ENCODE results near the gene F10.

The F10 gene

DNA sequence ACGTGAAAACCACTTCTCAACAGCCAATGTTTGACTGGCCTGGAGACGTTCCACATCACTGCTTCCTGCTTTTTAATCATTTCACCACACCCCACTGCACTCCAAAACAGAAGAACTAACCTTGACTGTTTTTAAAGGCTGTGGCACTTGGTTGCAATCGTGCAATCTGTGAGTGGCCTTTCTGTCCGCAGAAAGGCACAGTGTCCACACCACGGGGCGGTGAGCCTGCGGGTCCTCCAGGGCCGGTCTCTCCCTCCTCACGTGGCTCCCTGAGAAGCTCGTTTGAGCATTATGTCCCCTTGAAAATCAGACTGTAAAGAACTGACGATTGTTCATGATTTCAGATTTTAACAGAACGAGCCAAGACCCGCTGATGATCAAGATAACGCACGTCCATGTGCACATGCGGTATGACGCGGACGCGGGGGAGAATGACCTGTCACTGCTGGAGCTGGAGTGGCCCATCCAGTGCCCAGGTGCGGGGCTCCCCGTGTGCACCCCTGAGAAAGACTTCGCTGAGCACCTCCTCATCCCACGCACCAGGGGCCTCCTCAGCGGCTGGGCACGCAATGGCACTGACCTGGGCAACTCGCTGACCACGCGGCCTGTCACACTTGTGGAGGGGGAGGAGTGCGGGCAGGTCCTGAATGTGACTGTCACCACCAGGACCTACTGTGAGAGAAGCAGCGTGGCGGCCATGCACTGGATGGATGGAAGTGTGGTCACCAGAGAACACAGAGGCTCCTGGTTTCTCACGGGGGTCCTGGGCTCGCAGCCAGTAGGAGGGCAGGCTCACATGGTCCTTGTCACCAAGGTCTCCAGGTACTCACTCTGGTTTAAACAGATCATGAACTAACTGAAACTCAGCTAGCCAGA lies 48.9 kb downstream of the F10 start:
- DNase-seq (ENCODE audit: low read depth), result no peak

DNA sequence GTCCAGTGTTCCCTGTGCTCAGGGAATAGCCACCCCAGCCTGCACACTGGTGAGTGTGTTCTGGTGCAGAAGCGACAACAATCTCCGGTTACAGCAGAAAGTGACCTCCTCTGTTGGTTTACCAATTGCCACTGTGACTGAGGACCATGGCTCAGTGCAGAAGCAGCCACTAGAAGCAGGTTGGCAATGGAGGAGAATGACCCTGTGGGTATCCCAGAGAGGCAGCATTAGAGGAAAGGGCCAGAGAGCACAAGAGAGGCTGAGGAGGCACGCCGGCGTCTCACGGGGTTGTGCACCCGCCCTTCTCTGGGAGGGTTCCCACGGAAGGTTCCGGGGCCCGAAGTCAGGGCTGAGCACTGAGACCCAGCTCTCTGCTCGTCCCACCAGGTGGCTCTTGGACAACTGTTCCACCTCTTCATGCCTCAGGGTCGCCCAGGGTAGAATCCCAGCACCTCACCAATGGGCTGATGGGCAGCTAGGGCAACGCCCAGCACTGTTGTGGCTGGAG lies 49.9 kb downstream of the F10 start:
- no peak for DNase-seq (ENCODE audit: low read depth)

DNA sequence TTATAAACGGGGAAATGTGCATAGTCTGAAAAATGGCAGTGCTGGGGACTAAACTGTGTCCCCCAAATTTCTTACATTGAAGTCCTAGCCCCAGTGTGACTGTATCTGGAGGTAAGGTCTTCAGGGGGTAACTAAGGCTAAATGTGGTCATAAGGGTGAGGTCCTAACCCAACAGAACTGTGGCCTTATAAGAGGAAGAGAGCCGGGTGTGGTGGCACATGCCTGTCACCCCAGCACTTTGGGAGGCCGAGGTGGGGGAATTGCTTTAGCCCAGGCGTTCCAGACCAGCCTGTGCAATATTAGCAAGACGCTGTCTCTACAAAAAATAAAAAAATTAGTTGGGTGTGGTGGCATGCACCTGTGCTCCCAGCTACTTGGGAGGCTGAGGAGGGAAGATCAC lies 53.7 kb downstream of the F10 start:
- DNase-seq (ENCODE audit: low read depth), result no peak

DNA sequence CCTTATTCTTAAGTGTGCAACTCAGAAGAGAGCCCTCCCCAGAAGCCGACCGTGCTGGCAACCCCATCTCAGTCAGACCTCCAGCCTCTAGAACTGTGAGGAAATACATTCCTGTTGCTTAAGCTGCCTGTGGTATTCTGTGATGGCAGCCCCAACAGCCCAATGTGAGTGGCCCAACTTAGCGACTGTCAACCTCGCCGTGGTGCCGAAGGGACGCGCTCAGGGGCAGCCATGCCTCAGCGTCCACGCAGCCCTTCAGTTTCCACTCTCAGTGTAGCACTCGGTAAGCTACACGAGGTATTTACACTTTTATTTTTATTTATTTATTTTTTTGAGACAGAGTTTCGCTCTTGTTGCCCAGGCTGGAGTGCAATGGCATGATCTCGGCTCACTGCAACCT lies 54.2 kb downstream of the F10 start:
- no peak for DNase-seq (ENCODE audit: low read depth)

DNA sequence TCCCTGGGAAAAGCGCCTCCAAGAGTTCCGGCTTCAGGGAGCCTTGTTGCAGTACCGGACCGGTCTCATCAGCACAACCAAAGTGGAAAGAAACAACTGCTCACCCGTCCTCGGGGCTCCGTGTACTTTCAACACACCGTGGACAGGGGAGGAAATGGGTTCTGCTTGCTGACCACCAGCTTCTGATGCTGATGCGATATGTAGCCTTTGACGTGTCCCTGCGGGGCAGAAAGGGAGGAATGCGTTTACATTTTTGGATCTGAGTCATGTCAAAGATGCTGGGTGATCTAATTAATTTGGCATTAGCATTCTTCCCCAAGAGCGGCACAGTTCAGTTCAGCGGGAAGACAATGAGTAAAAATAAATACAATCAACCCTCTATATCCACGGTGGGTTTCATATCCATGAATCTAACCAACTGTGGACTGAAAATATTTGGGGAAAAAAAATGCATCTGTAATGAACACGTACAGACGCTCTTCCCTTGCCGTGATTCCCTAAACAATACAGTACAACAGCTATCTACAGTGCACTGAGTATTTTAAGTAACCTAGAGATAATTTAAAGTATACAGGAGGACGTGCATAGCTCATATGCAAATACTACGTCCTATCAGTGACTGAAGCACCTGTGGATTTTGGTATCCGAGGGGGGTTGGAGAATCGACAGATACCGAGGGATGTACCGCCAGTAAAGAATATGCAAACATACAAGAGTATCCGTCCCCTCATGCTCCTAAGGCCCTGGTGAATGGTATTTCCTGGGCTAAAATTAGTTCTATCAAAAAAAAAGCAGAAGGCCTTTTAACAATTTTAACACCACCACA lies 55.7 kb downstream of the F10 start:
- DNase-seq (ENCODE audit: low read depth), result no peak

DNA sequence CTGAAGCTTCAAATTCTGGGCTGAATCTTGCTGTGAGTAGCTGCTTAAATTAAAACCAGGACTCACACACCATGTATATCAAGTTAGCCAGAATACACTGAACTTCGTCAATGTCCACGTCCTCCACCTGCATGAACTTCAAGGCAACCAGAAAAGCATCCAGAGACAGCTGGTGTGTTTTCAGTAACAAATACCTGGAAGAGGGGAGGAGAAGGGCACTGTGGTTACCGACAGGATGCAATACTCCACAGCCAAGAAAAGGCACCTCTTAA lies 56.2 kb downstream of the F10 start:
- DNase-seq (ENCODE audit: low read depth), result no peak

DNA sequence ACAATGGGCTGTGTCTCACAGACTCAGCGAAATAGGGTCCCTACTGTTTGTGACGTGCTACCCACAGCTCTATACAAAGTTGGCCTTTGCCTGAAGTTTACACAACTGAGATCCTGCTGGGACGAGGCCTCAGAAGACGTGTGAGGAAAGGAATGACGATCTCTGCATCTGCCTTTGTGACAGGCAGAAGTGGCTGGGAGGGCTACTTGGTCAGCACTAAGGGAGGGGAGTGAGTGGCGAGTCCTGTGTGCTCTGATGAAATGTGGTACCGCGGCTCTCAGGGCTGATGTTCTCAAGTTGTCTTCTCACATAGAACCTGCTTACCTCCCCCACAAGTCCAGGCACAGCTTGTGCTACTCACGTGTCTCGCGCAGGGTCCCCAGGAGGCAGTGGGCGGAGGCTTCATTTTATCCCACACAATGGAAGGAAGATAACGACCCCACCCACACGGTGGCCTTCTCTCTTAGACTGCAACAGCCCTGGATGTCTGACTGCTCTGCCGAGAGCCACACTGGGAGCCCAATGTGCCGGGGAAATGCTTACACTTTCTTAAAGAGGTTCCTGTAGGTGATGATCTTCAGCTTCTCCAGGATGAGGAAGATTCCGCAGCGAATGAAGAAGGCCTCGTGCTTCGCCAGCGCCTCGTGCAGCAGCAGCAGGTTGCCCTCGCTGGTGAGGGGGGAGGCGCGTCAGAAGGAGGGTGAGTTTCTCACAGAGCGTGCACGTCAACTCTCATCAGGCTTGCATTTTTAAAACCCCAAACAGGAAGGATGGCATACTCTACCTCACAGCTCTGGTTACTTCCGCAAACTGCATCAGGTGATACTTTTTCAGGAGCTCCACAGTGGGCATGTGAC lies 57.0 kb downstream of the F10 start:
- DNase-seq (ENCODE audit: low read depth), result no peak

DNA sequence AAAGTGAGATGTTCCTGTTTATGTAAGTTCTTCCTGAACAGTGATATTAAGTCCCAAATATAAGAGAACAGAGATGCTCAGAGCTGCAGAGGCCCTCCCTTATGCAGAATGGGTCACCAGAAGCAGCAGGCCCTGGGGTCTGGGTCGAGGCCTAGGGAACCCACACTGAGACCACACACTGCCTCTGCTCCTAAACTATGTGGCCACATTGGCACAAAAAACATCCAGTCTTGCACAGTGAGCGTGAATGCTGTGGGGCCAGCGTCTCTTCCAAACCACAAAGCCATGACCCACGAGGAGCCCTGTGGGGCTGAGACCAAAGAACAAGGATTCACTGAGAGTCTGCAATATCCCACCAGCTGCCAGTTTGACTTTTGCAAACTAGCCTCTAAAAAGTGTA lies 59.4 kb downstream of the F10 start:
- DNase-seq (ENCODE audit: low read depth), result no peak

DNA sequence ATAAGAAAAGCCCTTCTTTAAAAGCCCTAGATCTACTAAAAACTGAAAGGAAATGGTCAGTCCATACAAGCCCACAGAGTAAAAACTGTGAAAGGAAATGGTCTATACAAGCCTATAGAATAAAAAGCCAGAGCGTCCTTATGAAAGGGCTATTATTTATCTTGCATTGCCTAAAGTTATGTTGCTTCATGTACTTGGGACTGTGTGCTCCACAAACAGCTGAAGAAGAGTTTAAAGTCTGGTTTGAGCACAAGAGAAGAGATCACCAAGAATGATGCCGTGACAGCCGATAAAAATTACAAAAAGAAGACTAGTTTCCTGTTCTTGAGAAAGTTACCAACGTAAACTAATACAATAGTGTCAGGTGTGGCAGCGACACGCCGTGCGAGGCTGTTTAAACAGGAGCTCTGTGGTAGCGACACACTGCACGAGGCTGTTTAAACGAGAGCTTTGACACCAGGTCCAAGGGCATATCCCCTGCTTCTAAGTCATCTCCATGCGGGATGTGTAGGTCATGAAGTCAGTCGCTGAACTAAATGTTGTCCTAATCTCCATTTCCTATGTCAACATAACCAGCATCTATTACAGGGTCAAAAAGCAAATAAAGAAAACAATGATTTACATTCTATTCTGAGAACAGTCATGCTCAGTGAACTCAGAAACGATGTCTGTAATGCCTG lies 61.0 kb downstream of the F10 start:
- DNase-seq (ENCODE audit: low read depth), result no peak

DNA sequence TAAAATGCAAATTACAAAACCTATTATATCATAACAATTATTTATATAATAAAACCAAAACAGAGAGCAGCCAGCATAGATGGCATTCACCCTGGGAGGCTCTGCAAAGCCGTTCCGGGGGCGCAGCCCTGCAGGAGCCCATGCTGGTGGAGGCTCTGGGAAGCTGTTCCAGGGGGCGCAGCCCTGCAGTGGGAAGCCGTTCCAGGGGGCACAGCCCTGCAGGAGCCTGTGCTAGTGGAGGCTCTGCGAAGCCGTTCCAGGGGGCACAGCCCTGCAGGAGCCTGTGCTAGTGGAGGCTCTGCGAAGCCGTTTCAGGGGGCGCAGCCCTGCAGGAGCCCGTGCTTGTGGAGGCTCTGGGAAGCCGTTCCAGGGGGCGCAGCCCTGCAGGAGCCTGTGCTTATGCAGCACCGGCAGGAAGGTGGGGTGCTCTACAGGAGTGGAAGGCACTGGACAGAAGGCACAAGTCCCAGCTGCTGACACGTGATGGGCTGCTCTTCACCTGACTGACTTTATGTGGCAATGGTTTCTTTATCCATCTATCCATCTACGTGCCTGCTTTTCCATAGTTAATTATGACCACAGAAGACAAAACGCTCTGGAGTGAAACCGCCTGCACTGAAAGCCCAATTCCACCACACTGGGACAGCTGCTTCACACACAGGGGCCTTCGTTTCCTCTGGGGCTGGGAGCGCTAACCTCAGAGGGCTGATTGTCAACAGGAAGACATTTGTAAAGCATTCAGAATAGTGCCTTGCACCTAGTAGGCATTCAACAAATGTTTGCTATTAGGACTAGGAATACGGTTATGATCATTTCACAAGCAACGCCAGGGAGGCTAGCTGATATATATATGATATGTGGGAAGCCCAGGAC lies 62.2 kb downstream of the F10 start:
- no peak for DNase-seq (ENCODE audit: low read depth)

DNA sequence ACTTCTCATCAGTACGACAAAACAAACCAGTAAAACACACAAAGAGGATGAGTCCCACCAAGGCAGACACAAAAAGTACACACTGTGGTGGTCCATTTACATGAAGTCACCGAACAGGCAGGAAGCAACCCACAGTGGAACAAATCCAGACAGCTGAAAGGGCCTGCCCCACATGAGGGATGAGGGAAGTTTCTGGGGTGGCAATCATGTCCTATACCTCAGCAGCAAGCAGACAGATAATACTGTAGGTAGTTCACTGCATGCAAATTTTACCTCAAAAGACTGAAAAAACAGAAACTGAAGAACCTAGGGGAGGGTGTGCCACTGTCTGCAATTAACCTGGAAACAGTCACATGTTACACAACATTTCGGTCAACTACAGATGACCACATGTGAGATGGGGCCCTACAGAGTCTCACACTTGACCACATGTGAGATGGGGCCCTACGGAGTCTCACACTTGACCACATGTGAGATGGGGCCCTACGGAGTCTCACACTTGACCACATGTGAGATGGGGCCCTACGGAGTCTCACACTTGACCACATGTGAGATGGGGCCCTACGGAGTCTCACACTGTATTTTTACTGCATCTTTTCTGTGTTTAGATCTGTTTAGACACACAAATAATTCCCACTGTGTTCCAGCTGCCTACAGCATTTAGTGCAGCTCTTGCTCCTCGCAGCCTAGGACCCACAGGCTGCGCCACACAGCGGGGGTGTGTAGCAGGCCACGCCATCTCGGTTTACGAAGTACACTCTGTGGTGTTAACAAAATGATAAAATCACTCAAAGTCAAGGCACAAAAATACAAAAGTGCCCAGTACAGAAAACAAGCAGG lies 63.7 kb downstream of the F10 start:
- DNase-seq (ENCODE audit: low read depth), result no peak

DNA sequence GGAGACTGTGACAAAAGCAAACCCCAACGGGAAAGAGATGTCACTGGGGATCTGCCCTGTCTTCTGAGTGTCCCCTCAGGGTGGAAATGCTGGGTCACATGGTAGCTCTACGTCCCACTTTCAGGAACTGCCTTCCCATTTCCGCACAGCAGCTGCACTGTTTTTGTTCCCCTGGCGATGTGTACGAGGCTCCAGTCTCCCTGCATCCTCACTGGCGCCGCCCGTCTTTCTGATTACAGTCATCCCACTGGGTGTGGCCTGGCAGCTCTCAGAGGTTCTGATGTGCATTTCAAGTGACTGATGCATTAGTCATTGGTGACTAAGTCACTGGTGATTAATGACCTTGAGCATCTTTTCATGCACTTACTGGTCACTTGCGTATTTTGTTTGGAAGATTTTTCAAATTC lies 64.7 kb downstream of the F10 start:
- DNase-seq (ENCODE audit: low read depth), result no peak

DNA sequence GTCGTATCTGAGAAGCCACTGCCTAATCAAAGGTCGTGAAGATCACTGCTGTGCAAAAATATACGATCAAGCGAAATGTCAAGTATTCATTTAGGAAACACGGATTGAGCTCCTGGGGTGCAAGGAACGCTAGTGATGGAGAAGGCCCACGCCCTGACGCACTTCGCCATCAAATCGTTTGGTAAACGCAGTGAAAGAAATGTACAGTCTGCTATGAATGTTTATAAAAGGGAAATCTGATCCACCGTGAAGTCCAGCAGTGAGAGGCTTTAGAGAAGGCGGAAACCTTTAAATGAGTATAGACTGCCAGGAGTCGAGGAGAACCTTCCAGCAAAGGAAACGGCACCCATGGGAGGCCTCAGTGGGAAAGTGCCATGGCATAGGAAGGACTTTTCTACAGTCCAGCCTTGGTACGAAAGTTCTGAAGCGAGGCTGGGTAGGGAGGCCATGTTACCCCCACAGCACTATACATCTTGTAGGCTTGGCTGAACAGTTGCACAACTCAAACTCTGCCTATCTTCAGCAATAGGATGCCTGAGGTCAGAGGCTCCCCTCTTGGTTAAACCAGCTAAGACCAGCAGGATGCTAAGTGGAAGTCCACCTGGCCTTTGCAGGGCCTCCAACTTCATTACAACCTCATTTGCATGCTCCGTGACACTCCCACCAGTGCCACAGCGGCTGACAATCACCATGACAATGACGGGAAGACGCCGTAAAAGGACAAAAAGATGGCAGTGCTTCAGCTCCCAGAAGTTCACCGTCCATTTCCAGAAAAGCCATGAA lies 65.5 kb downstream of the F10 start:
- no peak for DNase-seq (ENCODE audit: low read depth)

DNA sequence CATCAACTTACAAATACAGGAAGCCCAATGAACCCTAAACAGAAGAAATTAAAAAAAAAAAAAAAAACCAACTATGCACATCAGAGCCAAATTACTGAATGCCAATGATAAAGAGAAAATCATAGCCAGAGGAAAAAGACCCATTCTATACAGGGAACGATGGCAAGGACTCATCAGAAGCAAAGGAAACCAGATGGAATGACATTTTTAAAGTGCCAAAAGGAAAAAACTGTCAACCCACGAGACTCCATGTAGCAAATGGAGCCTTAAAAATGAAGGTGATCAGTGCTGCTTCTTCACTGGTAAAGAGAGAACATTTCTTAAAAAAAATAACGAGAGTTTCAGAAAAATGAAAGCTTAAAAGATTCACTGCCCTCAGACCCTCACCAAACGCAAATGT lies 67.6 kb downstream of the F10 start:
- DNase-seq (ENCODE audit: low read depth), result no peak

DNA sequence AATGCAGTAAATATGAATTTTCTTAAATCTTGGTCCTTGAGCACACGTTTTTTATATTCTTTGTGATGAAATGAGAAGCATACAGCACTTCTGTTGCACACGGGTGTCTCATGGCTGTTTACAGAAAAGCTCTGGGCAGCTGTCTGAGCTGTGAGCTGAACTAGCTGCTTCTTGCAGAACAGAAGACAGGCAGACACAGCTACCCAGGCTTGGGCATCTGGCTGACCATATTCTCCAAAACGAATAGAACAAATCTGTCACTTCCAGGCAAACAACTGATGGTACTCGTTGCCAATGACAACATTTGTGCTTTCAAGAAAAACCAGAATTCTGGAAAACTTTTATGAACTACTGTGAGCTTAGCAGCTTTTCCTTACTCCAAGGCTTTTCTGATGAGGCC lies 69.7 kb downstream of the F10 start:
- no peak for DNase-seq (ENCODE audit: low read depth)

DNA sequence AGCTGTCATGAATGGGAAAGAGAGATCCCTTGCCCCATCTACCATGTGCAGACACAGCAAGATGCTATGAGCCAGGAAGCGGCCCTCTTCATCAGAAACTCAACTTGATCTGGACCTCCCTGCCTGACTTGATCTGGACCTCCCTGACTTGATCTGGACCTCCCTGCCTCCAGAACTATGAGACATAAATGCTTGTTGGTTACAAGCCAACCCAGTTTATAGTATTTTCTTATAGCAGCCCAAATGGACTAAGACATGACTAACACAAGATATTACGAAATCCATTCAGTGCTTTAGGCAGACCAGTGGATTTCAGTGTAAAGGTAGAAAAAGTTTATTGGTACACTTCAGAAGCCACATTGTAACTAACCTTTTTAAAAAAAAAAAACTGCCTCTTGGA lies 70.3 kb downstream of the F10 start:
- DNase-seq (ENCODE audit: low read depth), result no peak

DNA sequence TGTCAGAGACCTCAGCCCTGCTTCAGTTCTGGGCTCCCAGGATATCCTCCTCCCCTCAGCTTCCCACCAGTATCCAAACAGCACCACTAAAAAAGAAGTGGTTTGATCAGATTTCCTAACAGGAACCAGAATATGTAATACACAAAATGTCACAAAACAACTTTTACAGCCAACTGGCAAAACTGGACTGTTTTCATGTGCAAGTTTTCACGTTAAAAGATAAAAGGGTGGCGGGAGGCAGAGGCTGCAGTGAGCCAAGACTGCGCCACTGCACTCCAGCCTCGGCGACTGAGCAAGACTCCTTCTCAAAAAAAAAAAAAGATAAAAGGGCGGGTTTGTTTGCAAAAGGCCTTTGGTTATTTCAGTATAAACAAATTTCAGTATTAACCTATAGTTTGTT lies 72.8 kb downstream of the F10 start:
- DNase-seq (ENCODE audit: low read depth), result no peak

DNA sequence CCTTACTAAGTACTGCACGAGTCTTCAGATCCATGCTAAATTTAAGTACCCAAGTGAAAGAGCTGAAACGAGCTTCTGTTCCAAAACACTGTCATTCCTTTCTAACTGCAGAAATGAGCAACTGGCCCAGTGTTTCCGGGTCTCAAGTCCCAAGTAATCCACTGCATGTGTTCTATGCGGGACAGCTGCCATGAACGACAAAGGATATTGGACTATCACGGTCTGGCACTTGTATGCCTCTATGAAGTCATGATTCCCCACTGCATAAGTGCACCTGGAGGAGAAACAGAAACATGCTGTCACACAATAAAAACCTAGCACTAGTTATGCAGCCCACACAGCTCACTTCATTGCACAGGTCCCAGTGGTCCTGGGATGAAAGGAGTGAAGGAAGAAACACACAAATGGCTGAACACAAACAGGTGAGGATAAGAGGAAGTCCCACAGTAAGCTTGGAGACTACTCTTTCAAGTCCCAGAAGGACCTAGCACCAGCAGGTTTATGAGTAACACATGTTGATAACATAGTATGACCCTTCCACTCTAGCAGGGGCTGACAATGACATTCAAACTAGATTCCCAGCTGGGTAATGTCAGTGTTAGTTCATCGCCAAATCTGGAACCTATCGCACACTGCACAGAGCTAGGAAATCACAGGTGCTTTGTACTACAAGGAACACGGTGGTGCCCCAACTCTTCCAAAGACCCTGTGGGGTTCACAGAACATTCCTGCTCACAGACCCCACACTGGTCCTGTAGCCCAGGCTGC lies 74.6 kb downstream of the F10 start:
- DNase-seq (ENCODE audit: low read depth), result no peak

All from activated T-cell treated with anti-CD3 and anti-CD28 coated beads for 1 hour (primary cell).